Activated CD8-positive, alpha-beta memory T cell treated with anti-CD3 and anti-CD28 coated beads, Interleukin-2, amount 50 U/mL, for 1 hour (primary cell): ENCODE results near the gene LRP2BP.
"Not testable (repeated sequence)": the region's sequence is repeated elsewhere in the genome, so short reads cannot be mapped to it uniquely, and the experiment has no call there.

ENCODE experiments used
- DNase-seq: peaks from one replicate; pipeline ENCODE4 v3.0.0-alpha.2; 2020; ENCODE audit errors: extremely low read depth

LRP2BP gene

DNA sequence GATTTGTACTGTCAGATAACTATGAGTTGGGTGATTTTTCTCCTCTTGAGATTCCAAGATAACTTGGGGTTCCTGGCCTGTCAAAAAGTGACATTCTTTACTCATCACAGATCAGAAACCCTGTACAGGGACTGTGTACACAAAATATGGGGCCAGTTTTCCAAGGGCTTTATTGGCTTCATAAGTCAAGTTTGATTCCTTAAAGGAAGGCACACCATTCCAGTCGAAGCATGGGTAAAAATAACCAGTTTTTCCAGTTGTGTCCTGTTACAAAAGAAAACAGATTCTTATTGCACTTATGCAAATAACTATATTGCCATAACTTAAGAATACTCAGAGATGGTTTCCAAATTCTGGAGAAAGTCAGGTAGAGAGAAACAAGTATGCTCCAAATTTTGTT lies 70.0 kb downstream of the LRP2BP start:
- DNase-seq = not testable (repeated sequence)

DNA sequence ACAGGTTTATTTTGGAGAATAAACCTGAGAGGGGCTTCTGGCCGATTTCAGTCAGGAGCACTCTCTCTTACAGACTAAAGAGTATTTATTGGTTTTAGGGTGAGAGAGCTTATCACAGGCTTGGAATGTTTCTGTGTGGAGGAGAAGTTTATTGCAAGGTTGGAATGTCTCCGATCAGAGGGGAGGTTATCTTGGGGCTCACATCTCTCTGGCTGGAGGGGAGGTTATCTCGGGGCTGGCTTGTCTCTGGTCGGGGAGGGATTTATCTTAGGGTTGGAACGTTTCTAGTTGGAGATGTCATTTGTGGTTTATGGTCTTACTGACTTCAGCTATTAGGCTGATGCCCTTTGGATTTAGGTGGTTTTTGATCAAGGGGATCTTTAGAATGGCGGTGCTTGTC lies 71.4 kb downstream of the LRP2BP start:
- not testable (repeated sequence) for DNase-seq

DNA sequence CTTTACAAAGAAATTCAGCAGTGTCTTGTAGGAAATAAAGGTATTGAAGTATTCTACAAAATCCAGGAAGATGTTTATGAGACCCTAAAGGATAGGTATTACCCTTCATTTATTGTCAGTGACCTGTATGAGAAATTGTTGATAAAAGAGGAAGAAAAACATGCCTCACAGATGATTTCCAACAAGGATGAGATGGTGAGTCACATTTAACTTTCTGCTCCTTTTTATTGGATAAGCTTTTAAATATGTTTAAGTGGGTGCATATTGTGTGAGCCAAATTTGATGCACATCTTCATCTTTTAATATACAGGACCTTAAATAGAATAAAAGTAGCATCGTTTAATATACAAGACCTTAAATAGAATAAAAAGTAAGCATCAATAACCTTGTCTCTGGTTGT lies 72.1 kb downstream of the LRP2BP start:
- no peak for DNase-seq

DNA sequence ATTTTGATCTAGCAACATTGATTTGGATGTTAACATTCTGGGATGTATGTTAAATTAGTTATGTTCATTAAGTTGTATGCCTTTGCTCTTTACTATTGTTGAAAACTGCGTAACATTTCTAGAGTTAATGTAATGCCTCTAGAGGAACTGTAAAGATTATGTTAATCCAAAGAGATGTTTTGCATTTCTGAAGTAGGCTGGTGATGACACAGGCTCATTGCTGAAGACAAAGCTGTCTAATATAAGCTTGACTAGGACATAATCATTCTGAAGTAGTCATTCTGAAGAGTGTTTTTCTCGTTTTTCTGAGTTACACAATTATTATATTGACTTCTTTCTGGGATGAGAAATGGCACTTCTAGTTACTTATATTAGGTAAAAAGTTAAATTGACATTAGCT lies 72.9 kb downstream of the LRP2BP start:
- DNase-seq = no peak

DNA sequence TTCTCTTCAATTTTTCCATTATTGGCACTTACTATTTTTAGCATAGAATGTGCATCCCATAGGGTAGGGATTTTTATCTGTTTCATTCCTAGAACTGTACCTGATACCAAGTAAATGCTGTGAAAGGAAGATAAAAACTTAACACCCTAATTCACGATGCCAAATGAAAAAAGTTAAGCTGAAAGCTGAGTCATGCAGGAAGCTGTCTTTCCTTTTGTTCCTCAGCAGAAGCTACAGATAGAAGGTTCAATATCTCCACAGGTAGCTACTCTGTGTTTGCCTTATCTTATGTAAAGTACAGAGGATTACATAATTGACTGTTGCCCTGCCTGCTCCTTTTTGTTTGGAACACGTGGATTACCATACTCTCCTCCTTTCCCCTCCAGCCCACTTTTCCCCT lies 77.0 kb downstream of the LRP2BP start:
- no peak for DNase-seq

- no peak for DNase-seq
Measured at GRCh38 chr4:185317880-185318279, 77.8 kb downstream of the LRP2BP start.

GRCh38 chr4:185317462-185317861 lies 78.3 kb downstream of the LRP2BP start:
- DNase-seq = not testable (repeated sequence)
